ENCODE data around the gene TTC33.

TTC33 gene

GRCh38 chr5:40577718-40578117 is 178.0 kb downstream of the TTC33 start:
- in situ Hi-C loops (cut with MboI; ENCODE audit: low sequenced_read_pairs, unreplicated experiment): loop anchor here (10.0 kb wide), 1 partner anchor 93 kb away; no protein-coding TSS in a partner anchor
- DNase-seq (ENCODE audit: low spot score): no peak
- no peak for TF ChIP-seq CTCF (IDR thresholded peaks at IDR 0.05; ENCODE audit: borderline replicate concordance, control extremely low read depth, extremely low read depth, insufficient read depth, missing control alignments)

GRCh38 chr5:40575921-40576320 is 179.8 kb downstream of the TTC33 start:
- no peak for DNase-seq (ENCODE audit: low spot score)
- in situ Hi-C loops (cut with MboI; ENCODE audit: low sequenced_read_pairs, unreplicated experiment): loop anchor here (10.0 kb wide), 1 partner anchor 91 kb away; no protein-coding TSS in a partner anchor
- no peak for TF ChIP-seq CTCF (IDR thresholded peaks at IDR 0.05; ENCODE audit: borderline replicate concordance, control extremely low read depth, extremely low read depth, insufficient read depth, missing control alignments)

GRCh38 chr5:40575411-40575810 is 180.3 kb downstream of the TTC33 start:
- no peak for TF ChIP-seq CTCF (IDR thresholded peaks at IDR 0.05; ENCODE audit: borderline replicate concordance, control extremely low read depth, extremely low read depth, insufficient read depth, missing control alignments)
- in situ Hi-C loops (cut with MboI; ENCODE audit: low sequenced_read_pairs, unreplicated experiment): loop anchor here (10.0 kb wide), 1 partner anchor 91 kb away; no protein-coding TSS in a partner anchor

GRCh38 chr5:40572937-40573336 is 182.8 kb downstream of the TTC33 start:
- TF ChIP-seq CTCF (IDR thresholded peaks at IDR 0.05; ENCODE audit: borderline replicate concordance, control extremely low read depth, extremely low read depth, insufficient read depth, missing control alignments): no peak
- no peak for DNase-seq (ENCODE audit: low spot score)
- in situ Hi-C loops (cut with MboI; ENCODE audit: low sequenced_read_pairs, unreplicated experiment): loop anchor here (10.0 kb wide), 1 partner anchor 88 kb away; no protein-coding TSS in a partner anchor

More at GRCh38 chr5:40575411-40575810, 180.3 kb downstream of the TTC33 start:
- DNase-seq (ENCODE audit: low spot score): no peak

- TF ChIP-seq CTCF (IDR thresholded peaks at IDR 0.05; ENCODE audit: borderline replicate concordance, control extremely low read depth, extremely low read depth, insufficient read depth, missing control alignments): no peak
- in situ Hi-C loops (cut with MboI; ENCODE audit: low sequenced_read_pairs, unreplicated experiment): loop anchor here (10.0 kb wide), 1 partner anchor 88 kb away; no protein-coding TSS in a partner anchor
- DNase-seq (ENCODE audit: low spot score): no peak
Observed at GRCh38 chr5:40572391-40572790, 183.4 kb downstream of the TTC33 start.

- in situ Hi-C loops (cut with MboI; ENCODE audit: low sequenced_read_pairs, unreplicated experiment): loop anchor here (10.0 kb wide), 1 partner anchor 87 kb away; no protein-coding TSS in a partner anchor
- TF ChIP-seq CTCF (IDR thresholded peaks at IDR 0.05; ENCODE audit: borderline replicate concordance, control extremely low read depth, extremely low read depth, insufficient read depth, missing control alignments): no peak
- no peak for DNase-seq (ENCODE audit: low spot score)
Observed at GRCh38 chr5:40571729-40572128, 184.0 kb downstream of the TTC33 start.

Data from GM13976 (cell line).